Frontal cortex (tissue), 4 donors: Measurements from ENCODE around the gene KIAA1755. TPM values are rescaled to one million over a fixed set of nuclear protein-coding genes. Genes with fewer than 3 reads are reported as not detected.
A peak's percentile ranks its signal among the peaks of the same experiment; 100 is the strongest.
"Not testable (repeated sequence)": the region's sequence is repeated elsewhere in the genome, so short reads cannot be mapped to it uniquely, and the experiment has no call there.

ENCODE experiments used
- DNase-seq, 2 donors: peaks; one replicate each; pipeline ENCODE4 v3.0.0; 2012; ENCODE audit warnings: low spot score in 2 of 2
- FAIRE-seq: peaks from 2 replicates; lab custom pipeline; 2012; peaks lifted over from hg19 to GRCh38; lab: Jason Lieb, UNC
- total RNA-seq: library from RNA; depleted of rRNA; stranded (reverse); fragments of >200 nt; gene quantifications from one replicate; pipeline ENCODE4 v1.2.3, GENCODE V29; 2014
- donor health status: control.
- donor health status: control.
- donor health status: control.

KIAA1755 gene
- total RNA-seq, 1 donor from 2014 or later, result 1.2 TPM

- FAIRE-seq (no peak), DNase-seq (no peak)
These were observed 30.6 kb upstream of the KIAA1755 start for GRCh38 chr20:38290829-38291814.

- FAIRE-seq (no peak), DNase-seq (peak; percentile 46 to 53)
These were observed 26.3 kb upstream of the KIAA1755 start for GRCh38 chr20:38286586-38287531.

- FAIRE-seq, result no peak
- DNase-seq, result no peak
These were observed 24.4 kb upstream of the KIAA1755 start for GRCh38 chr20:38284893-38285444.

GRCh38 chr20:38284066-38284650 is 23.6 kb upstream of the KIAA1755 start:
- not testable (repeated sequence) for DNase-seq, FAIRE-seq

- DNase-seq, result no peak
- no peak for FAIRE-seq
These were observed 22.7 kb upstream of the KIAA1755 start for GRCh38 chr20:38283236-38283635.

GRCh38 chr20:38281176-38281915 is 20.8 kb upstream of the KIAA1755 start:
- DNase-seq, FAIRE-seq: not testable (repeated sequence)

- DNase-seq (no peak), FAIRE-seq (no peak)
These were observed 18.2 kb upstream of the KIAA1755 start for GRCh38 chr20:38278763-38279162.

- DNase-seq, result no peak
- FAIRE-seq, result no peak
These were observed 17.6 kb upstream of the KIAA1755 start for GRCh38 chr20:38278131-38278530.

- no peak for DNase-seq
These were observed 17.2 kb upstream of the KIAA1755 start for GRCh38 chr20:38277691-38278090.

GRCh38 chr20:38277285-38277684 is 16.8 kb upstream of the KIAA1755 start:
- no peak for FAIRE-seq

More at GRCh38 chr20:38277691-38278090, 17.2 kb upstream of the KIAA1755 start:
- FAIRE-seq, result no peak

GRCh38 chr20:38275815-38276550 is 15.4 kb upstream of the KIAA1755 start:
- no peak for DNase-seq
- FAIRE-seq, result no peak

More at GRCh38 chr20:38277285-38277684, 16.8 kb upstream of the KIAA1755 start:
- DNase-seq, result no peak

- no peak for DNase-seq
- FAIRE-seq, result no peak
These were observed 12.4 kb upstream of the KIAA1755 start for GRCh38 chr20:38272961-38273360.

GRCh38 chr20:38272398-38272797 is 11.9 kb upstream of the KIAA1755 start:
- FAIRE-seq (no peak), DNase-seq (no peak)

GRCh38 chr20:38271608-38272120 is 11.1 kb upstream of the KIAA1755 start:
- DNase-seq (no peak), FAIRE-seq (no peak)

GRCh38 chr20:38270869-38271605 is 10.5 kb upstream of the KIAA1755 start:
- peak in 1 of 2 donors; percentile 50 for DNase-seq
- no peak for FAIRE-seq

- DNase-seq, result no peak
- FAIRE-seq, result no peak
These were observed 9.2 kb upstream of the KIAA1755 start for GRCh38 chr20:38269715-38270114.

GRCh38 chr20:38269040-38269439 is 8.5 kb upstream of the KIAA1755 start:
- no peak for FAIRE-seq

More at GRCh38 chr20:38269040-38269439, 8.5 kb upstream of the KIAA1755 start:
- DNase-seq, result no peak
